Activated naive CD4-positive, alpha-beta T cell treated with anti-CD3 and anti-CD28 coated beads, Interleukin-2, amount 50 U/mL, for 72 hours (primary cell): ENCODE results near the gene VPS26B. TPM values are rescaled to one million over a fixed set of nuclear protein-coding genes. Genes with fewer than 3 reads are reported as not detected.
"Not testable (repeated sequence)": the region's sequence is repeated elsewhere in the genome, so short reads cannot be mapped to it uniquely, and the experiment has no call there.

Source experiments
- ATAC-seq, 2 donors: fragments of 150-1000 bp; cut with Tn5 transposase; 2 replicates each; pipeline ENCODE4 v1.10.0; 2021; ENCODE audit warnings: mild to moderate bottlenecking in 2 of 2, moderate library complexity in 2 of 2
- DNase-seq, 2 donors: peaks; one replicate each; pipeline ENCODE4 v3.0.0; 2021 to 2022; ENCODE audit warnings: low spot score in 2 of 2
- H3K27ac Mint-ChIP-seq, 2 donors: one replicate each; pipeline ENCODE4 v1.8.0; 2022; ENCODE audit warnings: mild to moderate bottlenecking in 2 of 2, mixed read lengths in 2 of 2
- H3K36me3 Mint-ChIP-seq, 2 donors: one replicate each; pipeline ENCODE4 v1.8.0; 2022; ENCODE audit warnings: mixed read lengths in 2 of 2
- H3K9me3 Mint-ChIP-seq, 2 donors: one replicate each; pipeline ENCODE4 v1.8.0; 2022; ENCODE audit warnings: mixed read lengths in 2 of 2
- total RNA-seq, 2 donors: library from RNA; stranded (reverse); gene quantifications; one replicate each; pipeline ENCODE4 v1.2.3, GENCODE V29; 2022

The VPS26B gene
- 10 to 100 TPM; 38.5 to 39.2 TPM for total RNA-seq

GRCh38 chr11:134223836-134224709 lies at the start of gene VPS26B, which contains the start of gene NCAPD3:
Gene VPS26B (plus strand): TSS chr11:134224671. CDS start chr11:134225123, 452 bp downstream.
Gene NCAPD3 (minus strand): TSS chr11:134223967. CDS start chr11:134223926, 41 bp downstream.
- ATAC-seq (peak; percentile 82), DNase-seq (peak; percentile 94 to 96)
- peaks cover 27 to 36% of the 10 kb centered on the region in 2 donors for H3K36me3 Mint-ChIP-seq
- H3K27ac Mint-ChIP-seq = peak within 1 kb of the TSS; percentile 98 to 99
- H3K9me3 Mint-ChIP-seq = no peaks in the 10 kb centered on the region

DNA sequence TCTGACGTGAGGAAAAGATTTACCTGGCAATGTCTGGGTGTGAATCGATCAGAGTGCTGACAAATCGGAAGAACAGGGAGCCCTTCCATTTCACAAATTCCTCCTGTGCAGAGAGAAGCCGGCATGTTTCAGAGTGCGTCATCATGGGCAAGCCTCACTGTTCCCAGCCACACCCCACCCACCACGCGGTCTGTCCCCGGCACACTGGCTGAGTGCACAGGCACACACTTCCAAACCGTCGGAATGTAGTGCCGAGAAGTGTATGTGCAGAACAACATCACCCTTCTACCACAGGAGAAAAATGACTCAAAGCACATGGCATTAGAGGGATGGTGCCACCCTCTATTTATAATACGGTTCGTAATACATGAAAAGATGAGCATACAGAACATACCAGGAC lies 48.2 kb upstream of the VPS26B start:
- no peak overlapping the region for H3K27ac Mint-ChIP-seq
- peaks cover 17 to 22% of the 10 kb centered on the region in 2 donors for H3K36me3 Mint-ChIP-seq
- DNase-seq = no peak
- H3K9me3 Mint-ChIP-seq = no peaks in the 10 kb centered on the region
- no peak for ATAC-seq

GRCh38 chr11:134178032-134178674 lies 46.3 kb upstream of the VPS26B start:
- ATAC-seq = no peak
- no peaks in the 10 kb centered on the region for H3K9me3 Mint-ChIP-seq
- no peak overlapping the region for H3K27ac Mint-ChIP-seq
- peaks cover 17 to 28% of the 10 kb centered on the region in 2 donors for H3K36me3 Mint-ChIP-seq
- DNase-seq = no peak

- H3K36me3 Mint-ChIP-seq = peaks cover 12 to 20% of the 10 kb centered on the region in 2 donors
- ATAC-seq (no peak), DNase-seq (no peak)
- no peak overlapping the region for H3K27ac Mint-ChIP-seq
- no peaks in the 10 kb centered on the region for H3K9me3 Mint-ChIP-seq
These were observed 42.8 kb upstream of the VPS26B start for GRCh38 chr11:134181707-134182106.

DNA sequence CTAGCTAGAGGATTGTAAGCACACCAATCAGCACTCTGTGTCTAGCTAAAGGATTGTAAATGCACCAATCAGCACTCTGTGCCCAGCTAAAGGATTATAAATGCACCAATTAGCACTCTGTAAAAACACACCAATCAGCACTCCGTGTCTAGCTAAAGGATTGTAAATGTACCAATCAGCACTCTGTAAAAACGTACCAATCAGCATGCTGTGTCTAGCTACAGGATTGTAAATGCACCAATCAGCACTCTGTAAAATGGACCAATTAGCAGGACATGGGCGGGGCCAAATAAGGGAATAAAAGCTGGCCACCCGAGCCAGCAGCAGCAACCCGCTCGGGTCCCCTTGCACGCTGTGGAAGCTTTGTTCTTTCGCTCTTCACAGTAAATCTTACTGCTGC lies 36.4 kb upstream of the VPS26B start:
- not testable (repeated sequence) for H3K9me3 Mint-ChIP-seq, DNase-seq, ATAC-seq, H3K27ac Mint-ChIP-seq
- peaks cover 50 to 52% of the 10 kb centered on the region in 2 donors for H3K36me3 Mint-ChIP-seq

DNA sequence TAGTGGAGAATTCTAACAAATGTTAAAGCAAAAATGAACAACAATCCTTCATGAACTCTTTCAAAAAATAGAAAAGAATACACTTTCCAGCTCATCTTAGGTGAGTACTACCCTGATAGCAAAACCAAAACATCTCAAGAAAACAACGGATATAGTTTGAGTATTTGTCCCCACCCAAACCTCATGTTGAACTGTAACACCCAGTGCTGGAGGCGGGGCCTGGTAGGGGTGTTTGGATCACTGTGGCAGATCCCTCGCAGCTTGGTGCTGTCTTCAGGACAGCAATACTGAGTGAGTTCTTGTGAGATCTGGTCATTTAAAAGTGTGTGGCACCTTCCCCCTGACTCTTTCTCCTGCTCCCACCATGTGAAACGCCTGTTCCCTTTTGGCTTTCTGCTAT lies 27.7 kb upstream of the VPS26B start:
- H3K27ac Mint-ChIP-seq = peak overlapping the region in 1 of 2 donors; percentile 50
- peaks cover 24 to 28% of the 10 kb centered on the region in 2 donors for H3K36me3 Mint-ChIP-seq
- DNase-seq (no peak), ATAC-seq (no peak)
- H3K9me3 Mint-ChIP-seq = no peaks in the 10 kb centered on the region

DNA sequence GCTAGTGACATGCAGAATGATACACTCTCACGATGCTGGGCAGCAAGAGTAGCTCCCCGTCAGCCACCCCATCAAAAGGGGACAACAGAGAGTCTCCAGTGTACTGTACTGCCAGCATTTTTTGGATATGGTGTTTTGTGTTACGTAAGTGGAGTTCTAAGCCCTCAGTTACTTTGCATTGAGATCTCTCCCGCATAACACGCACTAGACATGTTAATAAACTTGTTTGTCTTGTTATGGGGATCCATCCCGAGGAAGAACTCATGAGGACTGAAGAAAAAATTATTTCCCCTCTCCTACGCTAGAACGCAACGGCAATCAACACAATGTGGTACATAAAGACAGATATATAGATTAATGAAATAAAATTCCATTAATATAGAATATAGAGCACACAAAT lies 24.9 kb upstream of the VPS26B start:
- H3K27ac Mint-ChIP-seq = no peak overlapping the region
- ATAC-seq = no peak
- H3K36me3 Mint-ChIP-seq = peaks cover 24 to 27% of the 10 kb centered on the region in 2 donors
- H3K9me3 Mint-ChIP-seq = no peaks in the 10 kb centered on the region
- DNase-seq = no peak

GRCh38 chr11:134200688-134201087 lies 23.8 kb upstream of the VPS26B start:
- DNase-seq (no peak), ATAC-seq (no peak)
- Mint-ChIP-seq H3K27ac (no peak overlapping the region), H3K36me3 (peaks cover 24 to 34% of the 10 kb centered on the region in 2 donors), H3K9me3 (no peaks in the 10 kb centered on the region)

- H3K27ac Mint-ChIP-seq = no peak overlapping the region
- ATAC-seq = no peak
- H3K9me3 Mint-ChIP-seq = no peaks in the 10 kb centered on the region
- H3K36me3 Mint-ChIP-seq = peaks cover 35 to 39% of the 10 kb centered on the region in 2 donors
- no peak for DNase-seq
These were observed 21.8 kb upstream of the VPS26B start for GRCh38 chr11:134202661-134203060.

DNA sequence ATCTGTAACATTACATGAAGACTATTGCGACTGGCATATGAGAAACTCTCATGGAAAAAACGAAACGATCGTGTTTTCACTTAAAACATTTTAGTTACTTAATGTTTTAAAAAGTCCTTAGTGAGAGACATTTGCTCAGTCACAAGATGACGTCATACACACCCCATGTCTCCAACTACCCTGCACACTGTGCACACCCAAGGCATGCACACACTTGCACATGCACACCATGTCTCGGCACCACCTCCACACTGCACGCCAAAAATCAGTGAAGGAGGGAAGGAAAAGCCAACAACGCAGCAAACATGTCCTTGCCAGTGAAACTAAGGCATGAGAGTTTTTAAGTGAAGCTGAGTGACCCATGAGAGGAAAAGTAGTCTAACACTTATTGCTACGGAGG lies 18.7 kb upstream of the VPS26B start:
- H3K9me3 Mint-ChIP-seq = no peaks in the 10 kb centered on the region
- H3K27ac Mint-ChIP-seq = no peak overlapping the region
- H3K36me3 Mint-ChIP-seq = peaks cover 23 to 49% of the 10 kb centered on the region in 2 donors
- DNase-seq = no peak
- no peak for ATAC-seq

DNA sequence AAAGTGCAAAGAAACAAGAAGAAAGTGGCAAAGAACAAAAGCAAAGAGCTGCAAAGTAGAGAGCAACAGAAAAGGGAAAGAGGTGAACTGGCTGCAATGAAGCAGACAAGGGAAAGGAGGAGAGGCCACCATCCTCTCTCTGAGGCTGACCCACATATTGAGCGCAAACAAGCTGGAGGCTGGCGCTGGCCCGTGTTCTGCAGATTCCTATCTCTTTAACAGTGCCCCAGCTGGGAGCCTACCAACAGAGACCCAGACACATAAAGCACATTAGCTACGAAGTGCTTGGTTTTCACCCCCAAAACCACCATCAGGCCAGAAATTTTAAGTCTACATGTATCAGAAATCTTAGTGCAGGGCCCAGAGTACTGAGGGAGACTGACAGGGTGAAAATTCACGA lies 18.3 kb upstream of the VPS26B start:
- peaks cover 23 to 50% of the 10 kb centered on the region in 2 donors for H3K36me3 Mint-ChIP-seq
- no peak for ATAC-seq
- DNase-seq = no peak
- no peaks in the 10 kb centered on the region for H3K9me3 Mint-ChIP-seq
- no peak overlapping the region for H3K27ac Mint-ChIP-seq

- ATAC-seq = peak in 1 of 2 donors; percentile 24
- peak overlapping the region in 1 of 2 donors; percentile 60 for H3K27ac Mint-ChIP-seq
- no peaks in the 10 kb centered on the region for H3K9me3 Mint-ChIP-seq
- peak in 1 of 2 donors; percentile 74 for DNase-seq
- peaks cover 23 to 44% of the 10 kb centered on the region in 2 donors for H3K36me3 Mint-ChIP-seq
These were observed 16.8 kb upstream of the VPS26B start for GRCh38 chr11:134207538-134208239.

DNA sequence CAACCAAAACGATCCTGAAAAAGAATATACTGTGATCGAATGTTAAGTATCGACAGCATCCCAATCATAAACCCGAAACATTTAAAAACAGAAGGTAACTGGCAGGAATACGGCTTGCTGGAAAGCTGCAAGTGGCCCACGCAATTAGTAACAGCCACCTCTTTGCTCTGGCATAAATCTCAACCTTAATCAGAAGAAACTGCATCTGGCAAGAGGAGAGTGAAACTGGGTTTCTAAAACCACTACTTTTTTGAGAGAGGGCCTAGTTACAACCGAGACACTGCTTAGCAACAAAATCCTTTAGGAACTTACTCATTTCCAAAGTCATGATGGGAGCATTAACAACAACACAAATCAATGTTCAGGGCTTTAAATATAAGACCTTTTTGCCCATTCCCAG lies 8.6 kb upstream of the VPS26B start:
- H3K36me3 Mint-ChIP-seq = peaks cover 5 to 21% of the 10 kb centered on the region in 2 donors
- ATAC-seq (no peak), DNase-seq (no peak)
- H3K9me3 Mint-ChIP-seq = no peaks in the 10 kb centered on the region
- H3K27ac Mint-ChIP-seq = no peak overlapping the region

GRCh38 chr11:134216816-134217215 lies 7.7 kb upstream of the VPS26B start:
- Mint-ChIP-seq H3K27ac (no peak overlapping the region), H3K9me3 (no peaks in the 10 kb centered on the region), H3K36me3 (peaks cover 6 to 17% of the 10 kb centered on the region in 2 donors)
- DNase-seq = no peak
- ATAC-seq = no peak

GRCh38 chr11:134223121-134223520 lies 1.4 kb upstream of the VPS26B start:
- DNase-seq (peak in 1 of 2 donors; percentile 11), ATAC-seq (no peak)
- H3K9me3 Mint-ChIP-seq = no peaks in the 10 kb centered on the region
- peak overlapping the region; percentile 98 to 99 for H3K27ac Mint-ChIP-seq
- H3K36me3 Mint-ChIP-seq = peaks cover 33 to 36% of the 10 kb centered on the region in 2 donors

GRCh38 chr11:134224710-134225664 lies 516 bp downstream of the VPS26B start:
- DNase-seq = peak; percentile 68 to 74
- Mint-ChIP-seq H3K36me3 (peaks cover 26 to 36% of the 10 kb centered on the region in 2 donors), H3K27ac (peak overlapping the region; percentile 81 to 98), H3K9me3 (no peaks in the 10 kb centered on the region)
- peak; percentile 41 to 47 for ATAC-seq
